Activated naive CD8-positive, alpha-beta T cell treated with anti-CD3 and anti-CD28 coated beads, Interleukin-2, amount 50 U/mL, for 16 hours (primary cell): ENCODE data around the gene GPR62.

Experiments used
- DNase-seq: peaks from one replicate; pipeline ENCODE4 v3.0.0-alpha.2; 2020; ENCODE audit warnings: low read depth, low spot score

Gene GPR62

DNA sequence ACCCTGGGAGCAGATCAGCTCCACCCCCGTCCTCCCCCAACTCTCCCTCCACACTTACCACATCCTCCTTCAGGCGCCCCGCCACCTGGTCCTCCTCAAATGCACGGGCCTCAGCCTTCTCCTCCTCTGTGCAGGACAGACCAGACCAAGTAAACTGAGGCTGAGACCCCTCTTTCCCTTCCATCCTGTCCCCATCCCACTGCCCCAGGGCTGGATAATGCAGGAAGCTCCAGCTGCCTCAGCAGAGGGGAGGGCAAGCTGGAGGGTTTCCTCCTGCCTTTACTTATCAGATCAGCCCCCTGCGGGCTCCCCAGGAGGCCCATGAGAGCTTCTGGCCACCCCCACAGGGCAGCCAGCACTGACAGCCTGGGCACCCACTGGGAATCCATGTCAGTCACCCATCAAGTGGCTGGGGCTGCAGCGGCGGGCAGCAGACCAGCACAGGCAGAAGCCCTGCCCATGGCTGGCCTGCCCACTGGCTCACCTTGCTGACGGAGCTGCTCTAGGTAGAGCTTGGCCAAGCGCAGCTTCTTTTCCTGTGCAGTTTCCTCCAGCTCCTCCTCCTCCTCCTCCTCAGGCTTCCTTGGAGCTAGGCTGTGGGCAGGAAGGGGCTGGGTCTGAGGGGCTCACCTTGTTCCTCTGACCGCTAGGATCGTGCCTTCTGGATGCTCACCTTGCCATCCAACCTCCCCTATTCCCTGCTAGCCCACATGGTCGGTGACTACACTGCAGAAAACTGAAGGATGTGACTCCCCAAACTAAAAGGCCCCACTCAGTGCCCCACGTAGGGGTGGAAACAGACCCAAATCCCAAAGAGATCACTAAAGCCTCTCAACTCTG lies 17.4 kb upstream of the GPR62 start:
- DNase-seq = no peak

DNA sequence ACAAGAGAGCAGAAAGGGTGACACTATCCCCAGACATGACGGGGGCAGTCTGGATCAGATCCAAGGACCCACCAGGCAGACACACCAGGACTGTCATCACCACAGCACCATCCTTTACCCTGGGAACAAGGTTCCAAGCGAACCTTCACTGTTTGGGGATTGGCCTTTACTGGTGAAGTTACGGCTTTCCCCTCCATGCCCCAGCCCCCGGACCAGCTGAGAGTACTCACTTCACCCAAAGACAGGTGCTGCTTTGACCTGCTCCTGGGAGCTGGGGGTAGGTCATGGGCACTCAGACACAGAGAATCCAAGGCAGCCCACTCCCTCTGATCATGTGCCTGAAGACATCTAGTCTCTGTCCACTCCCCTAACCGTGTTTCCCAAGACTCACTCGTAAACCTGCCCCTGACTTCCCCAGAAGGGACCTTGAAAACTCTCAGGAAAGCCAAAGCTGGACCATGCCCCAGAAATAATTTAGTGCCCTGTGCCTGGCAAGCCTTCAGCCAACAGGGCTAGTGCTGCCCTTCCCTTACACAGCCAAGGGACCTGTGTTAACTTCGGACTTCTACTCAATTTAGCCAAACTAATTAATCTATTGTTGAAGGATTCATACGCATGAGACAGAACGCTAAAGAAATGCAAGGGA lies 16.3 kb upstream of the GPR62 start:
- no peak for DNase-seq

- DNase-seq = no peak
These were observed 14.3 kb upstream of the GPR62 start for GRCh38 chr3:51940648-51941462.

DNA sequence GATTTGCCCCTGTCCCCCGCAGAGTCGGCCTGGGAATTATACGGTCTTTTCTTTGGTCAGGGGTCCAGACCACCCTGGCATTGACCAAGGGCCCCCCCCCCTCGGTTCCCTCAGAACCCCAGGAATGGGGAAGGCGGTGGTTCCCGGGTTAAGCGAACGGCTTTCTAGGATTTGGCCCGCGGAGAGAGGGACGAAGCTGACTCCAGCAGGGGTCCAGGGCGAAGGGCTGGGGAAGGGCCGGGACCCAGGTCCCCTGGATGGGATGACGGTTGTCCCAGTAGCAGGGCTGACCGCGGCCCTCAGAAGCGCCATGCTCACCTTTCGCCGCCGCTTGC lies 13.8 kb upstream of the GPR62 start:
- DNase-seq = no peak

GRCh38 chr3:51941798-51942602 lies 13.2 kb upstream of the GPR62 start, which contains the start of the genes PARP3 and RRP9:
PARP3 (plus strand) TSS chr3:51942363; CDS start chr3:51943356, 993 bp downstream.
RRP9 (minus strand) TSS chr3:51941904; CDS start chr3:51941867, 37 bp downstream.
- DNase-seq = peak; percentile 100

DNA sequence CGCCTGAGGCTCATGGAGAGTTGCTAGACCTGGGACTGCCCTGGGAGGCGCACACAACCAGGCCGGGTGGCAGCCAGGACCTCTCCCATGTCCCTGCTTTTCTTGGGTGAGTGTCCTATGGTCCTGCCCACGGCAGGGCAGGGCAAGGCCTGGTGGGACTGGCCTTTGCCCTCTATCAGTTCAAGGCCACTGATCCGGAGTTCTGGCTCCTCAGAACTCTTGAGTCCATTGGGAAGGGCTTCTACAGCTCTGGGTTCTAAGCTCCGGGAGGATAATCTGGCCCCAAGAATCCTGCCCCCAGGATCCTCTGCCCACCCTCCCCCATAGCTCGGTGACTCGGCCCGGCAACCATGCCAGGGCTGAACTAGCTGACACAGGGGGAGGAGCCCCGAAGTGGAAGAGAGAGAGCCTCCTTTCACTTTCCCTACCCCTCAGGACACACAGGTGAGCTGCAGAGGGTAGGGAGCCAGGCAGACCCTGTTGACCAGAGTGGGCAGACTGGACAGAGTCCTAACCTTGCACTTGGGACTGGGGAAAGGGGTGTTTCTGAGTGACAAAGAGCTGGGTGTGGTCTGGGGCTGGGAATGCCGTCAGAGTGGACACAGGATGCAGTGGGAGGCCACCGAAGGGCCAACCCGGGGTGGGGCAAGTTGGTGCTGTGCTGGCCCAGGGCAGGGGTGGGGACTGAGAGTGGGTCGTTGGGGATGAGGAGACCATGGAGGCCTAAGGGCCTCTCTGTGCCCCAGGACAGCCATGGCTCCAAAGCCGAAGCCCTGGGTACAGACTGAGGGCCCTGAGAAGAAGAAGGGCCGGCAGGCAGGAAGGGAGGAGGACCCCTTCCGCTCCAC lies 12.4 kb upstream of the GPR62 start:
- DNase-seq = peak; percentile 46

DNA sequence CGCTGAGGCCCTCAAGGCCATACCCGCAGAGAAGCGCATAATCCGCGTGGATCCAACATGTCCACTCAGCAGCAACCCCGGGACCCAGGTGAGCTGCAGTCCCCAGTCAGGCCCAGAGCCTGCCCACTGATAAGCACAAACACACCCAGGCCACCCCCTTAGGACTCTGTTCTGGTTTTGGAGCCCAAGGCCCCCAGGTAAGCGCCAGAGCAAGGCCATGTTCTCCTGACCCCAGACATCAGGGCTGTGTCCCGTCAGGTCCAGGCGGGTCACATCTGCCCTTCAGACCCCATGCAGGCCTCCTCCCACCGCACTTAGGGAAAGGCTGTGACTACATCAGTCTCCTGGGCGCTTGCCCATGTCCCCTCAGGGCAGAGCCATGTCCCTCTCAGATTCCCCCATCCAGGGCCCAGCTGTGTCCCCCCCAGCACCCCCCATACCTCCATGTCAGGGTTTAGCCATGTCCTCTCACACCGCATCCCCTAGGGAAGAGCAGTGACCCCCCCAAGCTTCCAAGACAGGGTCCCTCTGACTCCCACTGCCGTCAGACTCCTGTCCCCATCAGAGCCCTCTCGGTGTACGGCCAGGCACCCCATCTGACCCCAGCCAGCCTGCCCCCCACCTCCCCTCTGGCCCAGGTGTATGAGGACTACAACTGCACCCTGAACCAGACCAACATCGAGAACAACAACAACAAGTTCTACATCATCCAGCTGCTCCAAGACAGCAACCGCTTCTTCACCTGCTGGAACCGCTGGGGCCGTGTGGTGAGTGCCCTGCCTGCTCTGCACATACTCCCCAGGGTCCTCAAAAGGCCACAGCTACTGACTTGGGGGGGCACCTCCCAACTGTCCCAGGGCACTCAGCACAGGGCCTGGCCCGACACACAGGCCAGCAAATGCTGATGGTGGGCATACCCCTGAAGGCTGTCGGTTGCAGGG lies 11.5 kb upstream of the GPR62 start:
- no peak for DNase-seq

DNA sequence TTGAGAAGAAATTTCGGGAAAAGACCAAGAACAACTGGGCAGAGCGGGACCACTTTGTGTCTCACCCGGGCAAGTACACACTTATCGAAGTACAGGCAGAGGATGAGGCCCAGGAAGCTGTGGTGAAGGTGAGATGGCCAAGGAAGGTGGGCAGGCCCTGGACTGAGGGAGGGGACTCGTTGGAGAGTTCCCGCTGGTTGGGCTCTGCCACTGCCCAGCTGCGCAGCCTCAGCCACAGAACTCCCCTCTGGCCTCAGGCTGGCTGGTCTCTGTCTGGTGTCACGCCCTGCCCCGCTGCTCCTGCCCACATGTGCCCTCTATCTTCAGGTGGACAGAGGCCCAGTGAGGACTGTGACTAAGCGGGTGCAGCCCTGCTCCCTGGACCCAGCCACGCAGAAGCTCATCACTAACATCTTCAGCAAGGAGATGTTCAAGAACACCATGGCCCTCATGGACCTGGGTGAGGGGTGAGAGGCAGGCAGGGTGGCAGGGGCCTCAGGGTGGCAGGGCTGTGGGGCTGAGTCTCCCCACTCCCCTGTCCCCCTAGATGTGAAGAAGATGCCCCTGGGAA lies 10.6 kb upstream of the GPR62 start:
- no peak for DNase-seq

DNA sequence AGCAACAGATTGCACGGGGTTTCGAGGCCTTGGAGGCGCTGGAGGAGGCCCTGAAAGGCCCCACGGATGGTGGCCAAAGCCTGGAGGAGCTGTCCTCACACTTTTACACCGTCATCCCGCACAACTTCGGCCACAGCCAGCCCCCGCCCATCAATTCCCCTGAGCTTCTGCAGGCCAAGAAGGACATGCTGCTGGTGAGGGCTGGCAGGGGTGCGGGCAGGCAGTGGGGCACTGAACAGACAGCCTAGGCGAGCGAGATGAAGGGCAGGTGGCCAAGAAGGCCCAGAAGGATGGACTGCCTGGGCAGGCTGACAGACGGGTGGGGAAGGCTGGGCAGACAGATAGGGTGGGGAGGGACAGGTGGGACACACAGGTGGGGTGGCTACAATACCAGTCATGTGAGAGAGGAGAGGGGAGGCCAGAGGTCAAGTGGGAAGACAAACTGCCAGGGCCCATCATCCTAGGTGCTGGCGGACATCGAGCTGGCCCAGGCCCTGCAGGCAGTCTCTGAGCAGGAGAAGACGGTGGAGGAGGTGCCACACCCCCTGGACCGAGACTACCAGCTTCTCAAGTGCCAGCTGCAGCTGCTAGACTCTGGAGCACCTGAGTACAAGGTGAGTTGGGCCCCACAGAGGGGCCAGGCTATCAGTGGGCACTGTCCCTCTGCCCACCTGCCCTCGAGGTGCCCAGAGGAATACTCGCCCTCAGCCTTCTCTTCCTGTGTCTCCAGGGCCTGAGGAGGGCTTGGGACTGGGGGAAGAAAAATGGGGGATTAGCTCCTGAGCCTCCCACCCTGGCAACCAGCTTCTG lies 9.9 kb upstream of the GPR62 start:
- DNase-seq = no peak

- no peak for DNase-seq
These were observed 9.1 kb upstream of the GPR62 start for GRCh38 chr3:51945926-51946705.

DNA sequence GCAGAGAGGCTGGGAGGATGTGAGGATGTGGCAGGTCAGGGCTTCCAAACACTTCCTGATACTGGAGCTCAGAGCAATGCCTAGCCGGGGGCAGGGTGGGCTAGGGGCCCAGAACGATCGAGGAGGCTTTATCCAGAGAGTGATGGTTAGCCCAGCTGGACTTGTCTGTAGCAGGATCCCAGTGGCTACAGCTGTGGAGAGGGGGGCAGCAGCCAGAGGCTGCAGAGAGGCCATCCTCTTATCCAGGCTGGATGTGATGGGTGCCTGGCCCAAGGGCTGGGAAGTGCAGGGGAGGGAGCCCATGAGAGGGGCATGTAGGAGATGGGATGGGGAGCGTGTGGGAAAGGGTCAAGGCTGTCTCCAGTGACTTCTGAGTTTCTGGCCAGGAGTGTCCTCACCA lies 8.4 kb upstream of the GPR62 start:
- DNase-seq = no peak

DNA sequence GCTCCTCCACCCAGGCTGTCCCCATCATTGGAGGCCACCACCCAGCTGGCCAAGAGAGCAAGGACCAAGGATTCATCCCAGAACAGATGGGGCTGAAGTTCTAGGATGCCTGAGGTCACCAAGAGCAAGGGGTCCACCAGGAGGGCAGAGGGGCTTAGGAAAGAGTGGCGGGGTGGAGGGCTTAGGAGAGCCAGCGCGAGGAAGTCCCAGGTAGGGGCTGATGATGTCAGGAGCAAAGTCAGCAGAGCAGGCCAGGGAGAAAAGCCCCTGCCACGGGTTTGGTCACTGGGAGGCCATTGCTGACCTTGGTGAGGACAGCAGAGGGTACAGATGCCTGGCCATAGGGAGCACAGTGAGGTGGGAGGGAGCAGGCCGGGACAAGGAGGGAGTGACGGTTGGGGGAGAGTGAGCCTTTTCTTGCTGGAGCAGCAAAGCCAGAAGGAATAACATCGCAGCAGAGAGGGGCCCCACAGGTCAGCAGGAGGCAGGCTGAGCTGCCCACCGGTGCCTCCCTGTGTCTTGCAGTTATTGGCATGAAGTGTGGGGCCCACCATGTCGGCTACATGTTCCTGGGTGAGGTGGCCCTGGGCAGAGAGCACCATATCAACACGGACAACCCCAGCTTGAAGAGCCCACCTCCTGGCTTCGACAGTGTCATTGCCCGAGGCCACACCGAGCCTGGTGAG lies 7.8 kb upstream of the GPR62 start:
- no peak for DNase-seq

GRCh38 chr3:51948016-51948580 lies 7.1 kb upstream of the GPR62 start:
- no peak for DNase-seq

- DNase-seq = no peak
These were observed 6.1 kb upstream of the GPR62 start for GRCh38 chr3:51949121-51949520.

DNA sequence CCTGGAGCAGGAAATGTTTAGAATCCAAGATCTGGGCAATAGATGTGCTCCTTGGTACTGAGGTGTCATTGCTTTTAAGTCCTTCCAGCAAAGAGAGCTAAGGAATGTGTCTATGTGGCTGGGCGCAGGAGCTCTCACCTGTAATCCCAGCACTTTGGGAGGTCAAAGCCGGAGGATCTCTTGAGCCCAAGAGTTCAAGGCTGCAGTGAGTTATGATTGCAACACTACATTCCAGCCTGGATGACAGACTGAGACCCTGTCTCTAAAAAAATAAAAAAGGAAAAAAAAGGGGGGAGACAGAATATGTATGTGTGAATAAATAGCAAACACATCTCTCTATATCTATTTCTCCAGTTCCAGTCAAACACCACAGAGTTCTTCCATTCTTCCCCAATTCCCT lies 4.3 kb upstream of the GPR62 start:
- no peak for DNase-seq

- DNase-seq = no peak
These were observed 1.7 kb upstream of the GPR62 start for GRCh38 chr3:51953445-51953844.

DNA sequence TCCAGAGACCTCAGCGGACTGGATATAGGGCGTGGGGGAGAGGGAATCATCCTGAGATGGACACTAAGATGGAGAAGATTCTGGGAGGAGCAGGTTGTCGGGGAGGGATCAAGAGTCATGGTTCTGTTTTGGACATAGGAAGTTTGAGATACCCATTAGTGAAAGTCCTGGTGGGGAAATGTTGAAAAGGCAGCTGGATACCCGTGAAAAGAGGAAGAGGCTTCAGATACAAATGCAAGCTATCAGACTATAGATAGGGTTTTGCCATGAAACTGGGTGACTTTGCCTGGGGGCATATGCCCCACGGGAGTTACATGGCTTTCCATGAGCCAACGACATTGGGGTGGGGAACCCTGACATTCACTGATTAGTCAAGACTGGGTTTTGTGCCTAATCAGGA lies 1.1 kb upstream of the GPR62 start:
- DNase-seq = no peak
